H9 (cell line): ENCODE measurements around the gene C1orf105. TPM values are rescaled to one million over a fixed set of nuclear protein-coding genes. Genes with fewer than 3 reads are reported as not detected.

Experiments used
- DNase-seq: peaks from one replicate; pipeline ENCODE4 v3.0.0-alpha.2; 2017
- H2AFZ ChIP-seq: one replicate; pipeline ENCODE4 v1.6.1; 2013; ENCODE audit warnings: mild to moderate bottlenecking, low read length, control low read depth, moderate library complexity
- H2AK5ac ChIP-seq: 2 replicates; pipeline ENCODE4 v1.6.1; 2013; ENCODE audit warnings: low read length, control low read depth, mixed read lengths; ENCODE audit not compliant: insufficient read length
- H2BK120ac ChIP-seq: one replicate; pipeline ENCODE4 v1.6.1; 2013; ENCODE audit warnings: low read depth, mild to moderate bottlenecking, low read length, control low read depth, inconsistent platforms; ENCODE audit not compliant: poor library complexity, severe bottlenecking
- H2BK12ac ChIP-seq: 2 replicates; pipeline ENCODE4 v1.6.1; 2013; ENCODE audit warnings: low read length, control low read depth, mixed read lengths, low read depth; ENCODE audit not compliant: insufficient read length
- H2BK15ac ChIP-seq: 2 replicates; pipeline ENCODE4 v1.6.1; 2013; ENCODE audit warnings: low read depth, low read length, control low read depth
- H2BK20ac ChIP-seq: one replicate; pipeline ENCODE4 v1.6.1; 2013; ENCODE audit warnings: low read depth, mild to moderate bottlenecking, low read length, control low read depth, inconsistent platforms; ENCODE audit not compliant: poor library complexity, severe bottlenecking
- H2BK5ac ChIP-seq: 2 replicates; pipeline ENCODE4 v1.6.1; 2013; ENCODE audit warnings: low read length, control low read depth, mixed read lengths; ENCODE audit not compliant: insufficient read length
- H3K14ac ChIP-seq: 2 replicates; pipeline ENCODE4 v1.6.1; 2013; ENCODE audit warnings: low read length, control low read depth; ENCODE audit not compliant: insufficient read depth
- H3K18ac ChIP-seq: 2 replicates; pipeline ENCODE4 v1.6.1; 2013; ENCODE audit warnings: low read depth, mild to moderate bottlenecking, mixed read lengths, low read length, control low read depth; ENCODE audit not compliant: insufficient read length
- H3K23ac ChIP-seq: 2 replicates; pipeline ENCODE4 v1.6.1; 2013; ENCODE audit warnings: low read length, control low read depth, mixed read lengths, low read depth; ENCODE audit not compliant: insufficient read length
- H3K23me2 ChIP-seq: 2 replicates; pipeline ENCODE4 v1.6.1; 2013; ENCODE audit warnings: low read depth, mild to moderate bottlenecking, mixed read lengths, low read length, control low read depth; ENCODE audit not compliant: insufficient read length, poor library complexity, severe bottlenecking
- H3K27ac ChIP-seq: 2 replicates; pipeline ENCODE4 v1.5.1; 2013; ENCODE audit warnings: low read length, control low read depth, mixed read lengths, low read depth; ENCODE audit not compliant: insufficient read length
- H3K27me3 ChIP-seq: 2 replicates; pipeline ENCODE4 v1.6.1; 2013; ENCODE audit warnings: low read length, control low read depth, inconsistent platforms; ENCODE audit not compliant: insufficient read depth
- H3K4ac ChIP-seq: 2 replicates; pipeline ENCODE4 v1.6.1; 2013; ENCODE audit warnings: low read depth, mild to moderate bottlenecking, control low read depth, inconsistent platforms, low read length, moderate library complexity
- H3K4me1 ChIP-seq: 2 replicates; pipeline ENCODE4 v1.6.1; 2013; ENCODE audit warnings: low read length, control low read depth, inconsistent platforms; ENCODE audit not compliant: insufficient read depth
- H3K4me2 ChIP-seq: 2 replicates; pipeline ENCODE4 v1.6.1; 2013; ENCODE audit warnings: low read length, control low read depth, mixed read lengths; ENCODE audit not compliant: insufficient read length, insufficient read depth
- H3K56ac ChIP-seq: 2 replicates; pipeline ENCODE4 v1.6.1; 2013; ENCODE audit warnings: low read depth, mild to moderate bottlenecking, mixed read lengths, low read length, control low read depth; ENCODE audit not compliant: insufficient read length
- H3K79me1 ChIP-seq: 2 replicates; pipeline ENCODE4 v1.6.1; 2013; ENCODE audit warnings: low read depth, mild to moderate bottlenecking, moderate library complexity, low read length, control low read depth, inconsistent platforms; ENCODE audit not compliant: insufficient read depth, poor library complexity, severe bottlenecking
- H3K79me2 ChIP-seq: 2 replicates; pipeline ENCODE4 v1.6.1; 2013; ENCODE audit warnings: low read length, control low read depth, inconsistent platforms; ENCODE audit not compliant: insufficient read depth
- H3K9ac ChIP-seq: 2 replicates; pipeline ENCODE4 v1.6.1; 2013; ENCODE audit warnings: low read length, control low read depth, mixed read lengths; ENCODE audit not compliant: insufficient read length; ENCODE audit errors: extremely low read depth
- H3K9me3 ChIP-seq: one replicate; pipeline ENCODE4 v1.6.1; 2013; ENCODE audit warnings: low read depth, low read length, inconsistent platforms; ENCODE audit not compliant: control insufficient read depth
- H3T11ph ChIP-seq: one replicate; pipeline ENCODE4 v1.6.1; 2013; ENCODE audit warnings: mild to moderate bottlenecking, low read length, control low read depth, inconsistent platforms
- H4K20me1 ChIP-seq: one replicate; pipeline ENCODE4 v1.6.1; 2013; ENCODE audit not compliant: control insufficient read depth, insufficient read length, insufficient read depth
- H4K5ac ChIP-seq: 2 replicates; pipeline ENCODE4 v1.6.1; 2013; ENCODE audit warnings: low read depth, mild to moderate bottlenecking, mixed read lengths, low read length, control low read depth; ENCODE audit not compliant: insufficient read length
- H4K8ac ChIP-seq: replicated peaks from 2 replicates; pipeline ENCODE4 v1.6.1; 2013; ENCODE audit warnings: low read length, control low read depth, mixed read lengths, low read depth; ENCODE audit not compliant: insufficient read length
- H4K91ac ChIP-seq: 2 replicates; pipeline ENCODE4 v1.6.1; 2013; ENCODE audit warnings: low read depth, mild to moderate bottlenecking, moderate library complexity, mixed read lengths, low read length, control low read depth; ENCODE audit not compliant: insufficient read length
- H3K27ac Mint-ChIP-seq, 3 experiments: 2 replicates in 2 of 3; 3 replicates in 1 of 3; pipeline ENCODE4 v1.8.0; 2020 to 2021; ENCODE audit warnings: mixed read lengths in 3 of 3, mild to moderate bottlenecking in 1 of 3, moderate library complexity in 1 of 3
- H3K27me3 Mint-ChIP-seq: 2 replicates; pipeline ENCODE4 v1.8.0; 2021; ENCODE audit warnings: low read depth, mild to moderate bottlenecking, moderate library complexity, mixed read lengths
- H3K36me3 Mint-ChIP-seq, 3 experiments: 2 replicates in 2 of 3; 3 replicates in 1 of 3; pipeline ENCODE4 v1.8.0; 2020 to 2021; ENCODE audit warnings: low read depth in 3 of 3, mixed read lengths in 3 of 3; ENCODE audit not compliant: insufficient read depth in 1 of 3
- H3K4me1 Mint-ChIP-seq, 2 experiments: 2 replicates each; pipeline ENCODE4 v1.8.0; 2020; ENCODE audit warnings: mixed read lengths in 2 of 2
- H3K4me3 Mint-ChIP-seq, 2 experiments: 2 replicates in 1 of 2; 3 replicates in 1 of 2; pipeline ENCODE4 v1.8.0; 2020 to 2021; ENCODE audit warnings: mild to moderate bottlenecking in 2 of 2, mixed read lengths in 2 of 2, moderate library complexity in 1 of 2
- H3K9me3 Mint-ChIP-seq, 2 experiments: 2 replicates in 1 of 2; 3 replicates in 1 of 2; pipeline ENCODE4 v1.8.0; 2020; ENCODE audit warnings: mild to moderate bottlenecking in 2 of 2, mixed read lengths in 2 of 2, moderate library complexity in 1 of 2
- CTCF ChIP-seq: fragments of 200-600 bp; sonication (generic); conservative IDR thresholded peaks from 3 replicates; pipeline ENCODE4 v1.8.0; 2021; ENCODE audit warnings: antibody characterized with exemption, mild to moderate bottlenecking
- WGBS: extraction: QIAGEN DNeasy Blood & Tissue Kit; methylation state at CpG from one replicate; pipeline ENCODE4 v1.1.7; 2013; ENCODE audit warnings: missing lambda C conversion rate, low lambda C conversion rate, mixed read lengths; ENCODE audit not compliant: insufficient read length; ENCODE audit errors: extremely low coverage; 5-methylcytosine and 5-hydroxymethylcytosine counted together
- total RNA-seq: library from RNA; stranded (reverse); gene quantifications from 2 replicates; pipeline ENCODE4 v1.2.1, GENCODE V29; 2021

C1orf105 gene
- total RNA-seq, 1 experiment from 2014 or later: not detected

GRCh38 chr1:172517545-172517944 is 97.1 kb downstream of the C1orf105 start:
- no CpG with 5 or more reads among the region's 4 CpGs for WGBS
- Histone ChIP-seq H2AK5ac (no peak overlapping the region), H3K23me2 (no peaks in the 10 kb centered on the region), H3K4me2 (no peak overlapping the region), H3K18ac (no peak overlapping the region), H4K20me1 (no peaks in the 10 kb centered on the region), H3K79me1 (no peaks in the 10 kb centered on the region), H3T11ph (no peak overlapping the region), H3K9ac (no peak overlapping the region), H3K9me3 (no peaks in the 10 kb centered on the region), H3K23ac (no peak overlapping the region), H2AFZ (no peak overlapping the region), H4K91ac (no peak overlapping the region), H3K27me3 (no peaks in the 10 kb centered on the region), H3K4me1 (no peaks in the 10 kb centered on the region), H3K79me2 (no peaks in the 10 kb centered on the region), H3K56ac (no peak overlapping the region), H4K5ac (no peak overlapping the region), H2BK5ac (no peak overlapping the region), H2BK20ac (no peak overlapping the region), H2BK15ac (no peak overlapping the region), H3K14ac (no peak overlapping the region), H2BK120ac (no peak overlapping the region), H3K4ac (no peak overlapping the region), H3K27ac (no peak overlapping the region), H4K8ac (no peak overlapping the region), H2BK12ac (no peak overlapping the region)
- Mint-ChIP-seq H3K27ac (no peak overlapping the region), H3K4me3 (no peak overlapping the region), H3K36me3 (no peaks in the 10 kb centered on the region), H3K27me3 (no peaks in the 10 kb centered on the region), H3K9me3 (no peaks in the 10 kb centered on the region), H3K4me1 (no peaks in the 10 kb centered on the region)
- no peak for TF ChIP-seq CTCF
- DNase-seq: no peak

Other genes with a start within 250 kb of the C1orf105 start
- gene PIGC, start 23.4 kb downstream of the C1orf105 start, total RNA-seq: 17.5 and 18.8 TPM in 2 replicates
- gene SUCO, start 112.5 kb downstream of the C1orf105 start, total RNA-seq: 34.3 and 37.7 TPM in 2 replicates
- gene FASLG, start 238.4 kb downstream of the C1orf105 start, total RNA-seq: not detected in 2 replicates